ENCODE measurements around the gene MEIS3. TPM values are rescaled to one million over a fixed set of nuclear protein-coding genes. Genes with fewer than 3 reads are reported as not detected.

The MEIS3 gene
- total RNA-seq, 2 experiments from 2014 or later, result 1.3 TPM; not detected in 1

DNA sequence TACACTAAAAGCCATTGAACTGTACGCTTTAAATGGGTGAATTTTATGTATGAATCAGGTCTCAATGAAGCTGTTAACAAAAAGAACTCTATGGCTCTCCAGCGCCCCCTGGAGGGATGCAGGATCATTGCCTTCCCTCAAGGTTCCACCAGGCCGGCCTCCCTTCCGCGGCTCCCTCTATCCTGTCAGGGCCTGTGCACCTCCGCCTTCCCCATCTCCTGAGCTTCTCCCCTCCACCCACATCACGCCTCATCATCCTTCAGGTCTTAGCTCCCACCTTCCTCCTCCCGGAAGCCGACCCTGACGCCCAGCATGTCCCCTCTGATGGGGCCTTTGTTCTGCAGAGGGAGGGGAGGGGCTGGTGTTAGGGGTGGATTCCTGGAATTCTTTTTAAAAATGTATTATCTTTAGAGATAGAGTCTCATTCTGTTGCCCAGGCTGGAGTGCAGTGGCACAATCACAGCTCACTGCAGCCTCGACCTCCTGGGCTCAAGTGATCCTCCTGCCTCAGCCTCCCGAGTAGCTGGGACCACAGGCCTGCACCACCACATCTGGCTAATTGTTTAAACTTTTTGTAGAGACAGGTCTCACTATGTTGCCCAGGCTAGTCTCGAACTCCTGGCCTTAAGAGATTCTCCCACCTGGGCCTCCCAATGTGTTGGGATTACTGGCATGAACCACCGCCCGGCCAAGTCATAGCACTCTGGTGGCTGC lies 27.7 kb downstream of the MEIS3 start:
- Histone ChIP-seq H3K9me3 (ENCODE audit: low read length) (no peaks in the 10 kb centered on the region), H3K9me2 (ENCODE audit: insufficient read depth, low read length) (no peaks in the 10 kb centered on the region), H3K4me2 (ENCODE audit: low read length) (peak overlapping the region; percentile 46), H3K27ac (ENCODE audit: low read depth, low read length, poor library complexity, severe bottlenecking) (no peak overlapping the region), H3K79me2 (ENCODE audit: insufficient read depth, low read depth, low read length) (no peaks in the 10 kb centered on the region), H3K36me3 (ENCODE audit: insufficient read depth, low read length) (no peaks in the 10 kb centered on the region), H3K4me3 (ENCODE audit: low read depth, low read length, poor library complexity, severe bottlenecking) (no peak overlapping the region), H4K20me1 (ENCODE audit: insufficient read depth, low read length) (no peaks in the 10 kb centered on the region), H3K4me1 (ENCODE audit: insufficient read depth, low read length, poor library complexity, severe bottlenecking) (peaks cover 6% of the 10 kb centered on the region), H2AFZ (ENCODE audit: low read length) (peak overlapping the region; percentile 34; the same call in 1 of the 2 replicates)
- CTCF ChIA-PET (ENCODE audit: unreplicated experiment), result interaction anchor here (0.6 to 1.0 kb wide), 2 partner anchors 9 to 479 kb away, joined by 3 to 4 read pairs; no protein-coding TSS in a partner anchor
- intact Hi-C loops (cut with micrococcal nuclease; ENCODE audit: unreplicated experiment), result loop anchor here (1.0 to 2.0 kb wide), 2 partner anchors 35 to 95 kb away; no protein-coding TSS in a partner anchor
- DNase-seq (ENCODE audit: low spot score), result peak; percentile 79
- TF ChIP-seq, protein P1, sequence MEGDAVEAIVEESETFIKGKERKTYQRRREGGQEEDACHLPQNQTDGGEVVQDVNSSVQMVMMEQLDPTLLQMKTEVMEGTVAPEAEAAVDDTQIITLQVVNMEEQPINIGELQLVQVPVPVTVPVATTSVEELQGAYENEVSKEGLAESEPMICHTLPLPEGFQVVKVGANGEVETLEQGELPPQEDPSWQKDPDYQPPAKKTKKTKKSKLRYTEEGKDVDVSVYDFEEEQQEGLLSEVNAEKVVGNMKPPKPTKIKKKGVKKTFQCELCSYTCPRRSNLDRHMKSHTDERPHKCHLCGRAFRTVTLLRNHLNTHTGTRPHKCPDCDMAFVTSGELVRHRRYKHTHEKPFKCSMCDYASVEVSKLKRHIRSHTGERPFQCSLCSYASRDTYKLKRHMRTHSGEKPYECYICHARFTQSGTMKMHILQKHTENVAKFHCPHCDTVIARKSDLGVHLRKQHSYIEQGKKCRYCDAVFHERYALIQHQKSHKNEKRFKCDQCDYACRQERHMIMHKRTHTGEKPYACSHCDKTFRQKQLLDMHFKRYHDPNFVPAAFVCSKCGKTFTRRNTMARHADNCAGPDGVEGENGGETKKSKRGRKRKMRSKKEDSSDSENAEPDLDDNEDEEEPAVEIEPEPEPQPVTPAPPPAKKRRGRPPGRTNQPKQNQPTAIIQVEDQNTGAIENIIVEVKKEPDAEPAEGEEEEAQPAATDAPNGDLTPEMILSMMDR (conservative IDR thresholded peaks at IDR 0.05; ENCODE audit: low read length), result peak; percentile 94
- TF ChIP-seq EZH2phosphoT487 (IDR thresholded peaks at IDR 0.05; ENCODE audit: borderline replicate concordance, low read depth, low read length), result no peak
- POLR2A ChIA-PET, result no interaction called here
- no TSS peak for BruUV-seq (replicated peaks)

DNA sequence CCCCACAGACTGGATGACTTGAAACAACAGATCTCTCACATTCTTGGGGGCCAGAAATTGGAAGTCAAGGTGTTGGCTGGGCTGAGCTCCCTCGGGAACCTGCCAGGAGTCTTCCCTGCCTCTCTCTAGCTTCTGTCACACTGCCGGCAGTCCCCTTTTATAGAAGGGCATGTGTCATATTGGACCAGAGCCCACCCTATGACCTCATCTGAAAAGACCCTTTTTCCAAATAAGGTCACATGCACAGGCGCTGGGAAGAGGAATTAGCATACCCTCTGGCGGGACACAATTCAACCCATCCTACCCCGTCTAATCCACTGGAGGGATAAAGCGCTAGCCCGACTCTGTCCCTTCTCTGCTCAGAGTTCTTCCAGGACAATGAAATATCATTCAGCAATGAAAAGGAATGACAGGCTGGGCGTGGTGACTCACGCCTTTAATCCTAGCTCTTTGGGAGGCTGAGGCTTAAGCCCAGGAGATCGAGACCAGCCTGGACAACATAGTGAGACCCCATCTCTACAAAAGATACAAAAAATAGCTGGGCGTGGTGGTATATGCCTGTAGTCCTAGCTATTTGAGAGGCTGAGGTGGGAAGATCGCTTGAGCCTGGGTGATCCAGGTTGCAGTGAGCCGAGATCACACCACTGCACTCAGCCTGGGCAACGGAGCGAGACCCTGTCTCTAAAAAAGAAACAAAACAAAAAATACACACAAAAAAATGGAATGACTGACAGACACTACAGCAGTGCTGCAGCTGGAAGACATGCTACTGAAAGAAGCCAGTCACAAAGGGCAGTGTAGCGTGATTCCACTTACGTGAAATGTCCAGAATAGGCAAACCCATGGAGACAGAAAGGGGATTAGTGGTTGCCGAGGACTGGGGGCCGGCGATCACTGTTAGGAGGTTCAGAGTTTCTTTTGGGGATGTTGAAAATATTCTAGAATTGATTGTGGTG lies 28.5 kb downstream of the MEIS3 start:
- ChIA-PET POLR2A (no interaction called here), CTCF (ENCODE audit: unreplicated experiment) (interaction anchor here (0.6 to 1.0 kb wide), 3 partner anchors 8 to 478 kb away, joined by 3 to 4 read pairs (median 3); no protein-coding TSS in a partner anchor)
- Histone ChIP-seq H3K9me2 (ENCODE audit: insufficient read depth, low read length) (no peaks in the 10 kb centered on the region), H4K20me1 (ENCODE audit: insufficient read depth, low read length) (no peaks in the 10 kb centered on the region), H3K4me2 (ENCODE audit: low read length) (peak overlapping the region; percentile 46), H3K9me3 (ENCODE audit: low read length) (no peaks in the 10 kb centered on the region), H3K4me3 (ENCODE audit: low read depth, low read length, poor library complexity, severe bottlenecking) (no peak overlapping the region), H3K79me2 (ENCODE audit: insufficient read depth, low read depth, low read length) (no peaks in the 10 kb centered on the region), H3K36me3 (ENCODE audit: insufficient read depth, low read length) (no peaks in the 10 kb centered on the region), H3K4me1 (ENCODE audit: insufficient read depth, low read length, poor library complexity, severe bottlenecking) (peaks cover 6% of the 10 kb centered on the region), H3K27ac (ENCODE audit: low read depth, low read length, poor library complexity, severe bottlenecking) (no peak overlapping the region), H2AFZ (ENCODE audit: low read length) (peak overlapping the region; percentile 34; the same call in 1 of the 2 replicates)
- TF ChIP-seq, protein P1 (conservative IDR thresholded peaks at IDR 0.05; ENCODE audit: low read length), result no peak
- TF ChIP-seq EZH2phosphoT487 (IDR thresholded peaks at IDR 0.05; ENCODE audit: borderline replicate concordance, low read depth, low read length), result no peak
- intact Hi-C loops (cut with micrococcal nuclease; ENCODE audit: unreplicated experiment), result loop anchor here (1.0 to 2.0 kb wide), 2 partner anchors 36 to 95 kb away; no protein-coding TSS in a partner anchor
- no peak for DNase-seq (ENCODE audit: low spot score)
- BruUV-seq (replicated peaks), result no TSS peak
